Measurements from ENCODE around the gene PLCB4.

DNA sequence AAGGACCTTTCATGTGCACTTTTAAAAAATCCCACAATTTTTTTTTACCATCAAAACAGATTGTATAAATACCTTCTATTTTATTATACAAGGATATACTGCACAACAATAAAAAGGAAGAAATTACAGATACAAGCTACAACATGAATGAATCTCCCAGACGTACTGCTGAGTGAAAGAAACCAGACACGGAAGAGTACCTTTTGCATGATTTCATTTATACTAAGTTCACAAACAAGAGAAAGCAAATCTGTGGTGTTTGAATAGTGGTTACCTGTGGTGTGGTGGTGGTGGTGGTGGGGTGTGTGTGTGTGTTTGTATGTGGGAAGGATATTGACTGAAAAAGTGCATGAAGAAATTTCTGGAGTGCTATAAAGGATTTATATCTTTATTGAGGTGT lies 6.8 kb upstream of the PLCB4 start:
- TF ChIP-seq, protein P1, sequence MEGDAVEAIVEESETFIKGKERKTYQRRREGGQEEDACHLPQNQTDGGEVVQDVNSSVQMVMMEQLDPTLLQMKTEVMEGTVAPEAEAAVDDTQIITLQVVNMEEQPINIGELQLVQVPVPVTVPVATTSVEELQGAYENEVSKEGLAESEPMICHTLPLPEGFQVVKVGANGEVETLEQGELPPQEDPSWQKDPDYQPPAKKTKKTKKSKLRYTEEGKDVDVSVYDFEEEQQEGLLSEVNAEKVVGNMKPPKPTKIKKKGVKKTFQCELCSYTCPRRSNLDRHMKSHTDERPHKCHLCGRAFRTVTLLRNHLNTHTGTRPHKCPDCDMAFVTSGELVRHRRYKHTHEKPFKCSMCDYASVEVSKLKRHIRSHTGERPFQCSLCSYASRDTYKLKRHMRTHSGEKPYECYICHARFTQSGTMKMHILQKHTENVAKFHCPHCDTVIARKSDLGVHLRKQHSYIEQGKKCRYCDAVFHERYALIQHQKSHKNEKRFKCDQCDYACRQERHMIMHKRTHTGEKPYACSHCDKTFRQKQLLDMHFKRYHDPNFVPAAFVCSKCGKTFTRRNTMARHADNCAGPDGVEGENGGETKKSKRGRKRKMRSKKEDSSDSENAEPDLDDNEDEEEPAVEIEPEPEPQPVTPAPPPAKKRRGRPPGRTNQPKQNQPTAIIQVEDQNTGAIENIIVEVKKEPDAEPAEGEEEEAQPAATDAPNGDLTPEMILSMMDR (IDR thresholded peaks at IDR 0.05) = no peak
- TF ChIP-seq POLR2A (IDR thresholded peaks at IDR 0.05) = no peak
